Liver (tissue), 3 donors: Measurements from ENCODE around the gene SLC5A5.

Source experiments
- CTCF ChIP-seq: fragments of 150-350 bp; IDR thresholded peaks from 2 replicates; pipeline ENCODE4 v1.5.1; 2017; ENCODE audit warnings: improper control_type of control experiment, low read depth, low read length; ENCODE audit not compliant: missing input control
- GABPA ChIP-seq, 2 donors: IDR thresholded peaks in 1 of 2; conservative IDR thresholded peaks in 1 of 2; 2 replicates each; pipeline ENCODE4 v1.6.1; 2016; ENCODE audit warnings: antibody characterized with exemption in 2 of 2, mild to moderate bottlenecking in 1 of 2, moderate library complexity in 1 of 2
- MAX ChIP-seq: IDR thresholded peaks from 2 replicates; pipeline ENCODE4 v1.6.1; 2016; ENCODE audit warnings: antibody characterized with exemption
- RAD21 ChIP-seq, 2 donors: IDR thresholded peaks; 2 replicates each; pipeline ENCODE4 v1.6.1; 2016; ENCODE audit warnings: antibody characterized with exemption in 2 of 2, mild to moderate bottlenecking in 2 of 2
- REST ChIP-seq: IDR thresholded peaks from 2 replicates; pipeline ENCODE4 v1.6.1; 2016; ENCODE audit warnings: antibody characterized with exemption, mild to moderate bottlenecking
- YY1 ChIP-seq: IDR thresholded peaks from 2 replicates; pipeline ENCODE4 v1.6.1; 2016; ENCODE audit warnings: antibody characterized with exemption, mild to moderate bottlenecking
- donor health status: healthy.
- donor health status: healthy.

DNA sequence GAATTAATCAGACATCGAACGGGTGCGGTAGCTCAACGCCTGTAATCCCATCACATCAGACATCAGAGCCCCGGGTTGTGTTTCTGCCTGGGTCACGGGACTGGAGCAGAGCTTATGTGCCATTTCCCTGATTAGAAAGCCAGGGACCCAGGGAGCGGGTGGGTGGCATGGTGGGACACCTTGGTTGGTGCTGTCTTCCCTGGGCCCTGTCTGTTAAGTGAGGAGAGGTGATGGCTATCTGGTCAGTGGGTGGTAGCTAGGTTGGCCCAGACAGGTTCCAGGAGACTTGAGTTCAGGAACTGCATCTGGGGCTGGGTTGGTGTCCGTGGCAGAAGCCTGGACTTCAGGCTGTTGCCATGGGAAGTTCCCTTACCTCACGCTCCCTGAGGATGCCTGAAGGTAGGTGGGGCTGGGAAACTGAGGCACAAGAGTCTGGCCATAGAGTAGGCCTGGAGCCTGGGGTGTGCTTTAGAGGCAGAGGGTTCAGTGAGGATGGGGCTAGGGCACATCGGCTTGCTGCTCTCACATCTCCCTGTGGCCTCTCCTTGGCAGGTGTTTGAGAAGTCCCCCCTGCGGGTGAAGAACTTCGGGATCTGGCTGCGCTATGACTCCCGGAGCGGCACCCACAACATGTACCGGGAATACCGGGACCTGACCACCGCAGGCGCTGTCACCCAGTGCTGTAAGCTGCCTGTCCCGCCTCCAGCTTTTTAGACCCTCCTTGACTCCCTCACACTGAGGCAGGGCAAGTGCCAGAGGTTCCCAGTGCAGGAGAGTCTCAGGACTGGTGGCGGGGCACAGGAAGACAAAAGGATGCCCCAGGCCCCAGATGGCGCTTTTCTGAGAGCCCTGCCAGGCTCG is 10.0 kb upstream of the SLC5A5 start:
- TF ChIP-seq CTCF (no peak), GABPA (IDR thresholded peaks at IDR 0.05 in 1 of 2, conservative IDR thresholded peaks at IDR 0.05 in 1 of 2) (no peak), YY1 (no peak), RAD21 (IDR thresholded peaks at IDR 0.05) (no peak), REST (no peak), MAX (no peak)
